Measurements from ENCODE around the gene ARHGAP31. TPM values are rescaled to one million over a fixed set of nuclear protein-coding genes. Genes with fewer than 3 reads are reported as not detected.
A peak's percentile ranks its signal among the peaks of the same experiment; 100 is the strongest.

The ARHGAP31 gene
- total and polyA plus RNA-seq, 8 donors, result 31.5 to 70.3 (median 42.3) TPM

- ATAC-seq (peak; percentile 25), DNase-seq (no peak)
- TF ChIP-seq, protein P1, sequence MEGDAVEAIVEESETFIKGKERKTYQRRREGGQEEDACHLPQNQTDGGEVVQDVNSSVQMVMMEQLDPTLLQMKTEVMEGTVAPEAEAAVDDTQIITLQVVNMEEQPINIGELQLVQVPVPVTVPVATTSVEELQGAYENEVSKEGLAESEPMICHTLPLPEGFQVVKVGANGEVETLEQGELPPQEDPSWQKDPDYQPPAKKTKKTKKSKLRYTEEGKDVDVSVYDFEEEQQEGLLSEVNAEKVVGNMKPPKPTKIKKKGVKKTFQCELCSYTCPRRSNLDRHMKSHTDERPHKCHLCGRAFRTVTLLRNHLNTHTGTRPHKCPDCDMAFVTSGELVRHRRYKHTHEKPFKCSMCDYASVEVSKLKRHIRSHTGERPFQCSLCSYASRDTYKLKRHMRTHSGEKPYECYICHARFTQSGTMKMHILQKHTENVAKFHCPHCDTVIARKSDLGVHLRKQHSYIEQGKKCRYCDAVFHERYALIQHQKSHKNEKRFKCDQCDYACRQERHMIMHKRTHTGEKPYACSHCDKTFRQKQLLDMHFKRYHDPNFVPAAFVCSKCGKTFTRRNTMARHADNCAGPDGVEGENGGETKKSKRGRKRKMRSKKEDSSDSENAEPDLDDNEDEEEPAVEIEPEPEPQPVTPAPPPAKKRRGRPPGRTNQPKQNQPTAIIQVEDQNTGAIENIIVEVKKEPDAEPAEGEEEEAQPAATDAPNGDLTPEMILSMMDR (IDR thresholded peaks at IDR 0.05), result no peak
- Histone ChIP-seq H3K9me3 (no peaks in the 10 kb centered on the region), H3K27ac (no peak overlapping the region), H3K27me3 (no peaks in the 10 kb centered on the region), H3K36me3 (peaks cover 0 to 8% of the 10 kb centered on the region in 2 donors), H3K4me1 (peaks cover 11 to 85% of the 10 kb centered on the region in 2 donors), H3K4me3 (no peak overlapping the region)
- intact Hi-C loops (cut with DNase I), result no loop called here
Observed at GRCh38 chr3:119311081-119311925, 17.1 kb downstream of the ARHGAP31 start.

DNA sequence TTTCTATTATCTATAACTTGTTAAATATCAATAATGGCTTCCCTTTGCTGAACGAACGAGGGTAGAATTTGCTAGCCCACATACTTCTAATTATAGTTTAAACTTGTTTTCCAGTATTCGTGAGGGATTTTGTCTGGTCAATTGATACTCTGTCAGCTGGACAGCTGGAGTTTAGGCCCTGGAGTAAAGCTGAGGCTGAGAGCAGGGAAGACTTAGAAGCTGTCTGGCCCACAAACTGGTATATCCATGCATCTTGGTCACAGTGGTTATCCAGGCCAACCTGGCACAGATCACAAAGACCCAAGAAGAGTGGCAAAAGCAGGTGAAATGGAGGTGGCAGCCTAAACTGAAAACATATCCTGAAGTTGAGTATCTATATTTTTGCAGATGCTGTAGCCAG is 19.3 kb downstream of the ARHGAP31 start:
- intact Hi-C loops (cut with DNase I), result no loop called here
- DNase-seq (no peak), ATAC-seq (no peak)
- no peaks in the 10 kb centered on the region for H3K9me3 ChIP-seq
- TF ChIP-seq, protein P1 (IDR thresholded peaks at IDR 0.05), result no peak
- H3K4me3 ChIP-seq, result no peak overlapping the region
- no peaks in the 10 kb centered on the region for H3K27me3 ChIP-seq
- H3K27ac ChIP-seq, result no peak overlapping the region
- H3K4me1 ChIP-seq, result peaks cover 11 to 87% of the 10 kb centered on the region in 2 donors
- peaks cover 0 to 8% of the 10 kb centered on the region in 2 donors for H3K36me3 ChIP-seq

GRCh38 chr3:119314821-119315220 is 20.6 kb downstream of the ARHGAP31 start:
- Histone ChIP-seq H3K27me3 (no peaks in the 10 kb centered on the region), H3K4me3 (no peak overlapping the region), H3K36me3 (peaks cover 0 to 8% of the 10 kb centered on the region in 2 donors), H3K27ac (no peak overlapping the region), H3K4me1 (peaks cover 6 to 87% of the 10 kb centered on the region in 2 donors), H3K9me3 (no peaks in the 10 kb centered on the region)
- TF ChIP-seq, protein P1 (IDR thresholded peaks at IDR 0.05), result no peak
- DNase-seq (no peak), ATAC-seq (no peak)
- intact Hi-C loops (cut with DNase I), result no loop called here

- no peak overlapping the region for H3K27ac ChIP-seq
- TF ChIP-seq, protein P1 (IDR thresholded peaks at IDR 0.05), result no peak
- peaks cover 0 to 87% of the 10 kb centered on the region in 2 donors for H3K4me1 ChIP-seq
- peaks cover 0 to 8% of the 10 kb centered on the region in 2 donors for H3K36me3 ChIP-seq
- H3K4me3 ChIP-seq, result no peak overlapping the region
- no peaks in the 10 kb centered on the region for H3K9me3 ChIP-seq
- ATAC-seq (no peak), DNase-seq (no peak)
- H3K27me3 ChIP-seq, result no peaks in the 10 kb centered on the region
- intact Hi-C loops (cut with DNase I), result no loop called here
Observed at GRCh38 chr3:119315600-119316312, 21.6 kb downstream of the ARHGAP31 start.

GRCh38 chr3:119316313-119316670 is 22.1 kb downstream of the ARHGAP31 start:
- Histone ChIP-seq H3K4me3 (no peak overlapping the region), H3K4me1 (peaks cover 0 to 85% of the 10 kb centered on the region in 2 donors), H3K27ac (no peak overlapping the region), H3K36me3 (peaks cover 0 to 8% of the 10 kb centered on the region in 2 donors), H3K27me3 (no peaks in the 10 kb centered on the region), H3K9me3 (no peaks in the 10 kb centered on the region)
- no peak for DNase-seq
- intact Hi-C loops (cut with DNase I), result no loop called here
- no peak for ATAC-seq
- TF ChIP-seq, protein P1 (IDR thresholded peaks at IDR 0.05), result no peak
